ENCODE measurements around the gene TAGLN3.

TAGLN3 gene

DNA sequence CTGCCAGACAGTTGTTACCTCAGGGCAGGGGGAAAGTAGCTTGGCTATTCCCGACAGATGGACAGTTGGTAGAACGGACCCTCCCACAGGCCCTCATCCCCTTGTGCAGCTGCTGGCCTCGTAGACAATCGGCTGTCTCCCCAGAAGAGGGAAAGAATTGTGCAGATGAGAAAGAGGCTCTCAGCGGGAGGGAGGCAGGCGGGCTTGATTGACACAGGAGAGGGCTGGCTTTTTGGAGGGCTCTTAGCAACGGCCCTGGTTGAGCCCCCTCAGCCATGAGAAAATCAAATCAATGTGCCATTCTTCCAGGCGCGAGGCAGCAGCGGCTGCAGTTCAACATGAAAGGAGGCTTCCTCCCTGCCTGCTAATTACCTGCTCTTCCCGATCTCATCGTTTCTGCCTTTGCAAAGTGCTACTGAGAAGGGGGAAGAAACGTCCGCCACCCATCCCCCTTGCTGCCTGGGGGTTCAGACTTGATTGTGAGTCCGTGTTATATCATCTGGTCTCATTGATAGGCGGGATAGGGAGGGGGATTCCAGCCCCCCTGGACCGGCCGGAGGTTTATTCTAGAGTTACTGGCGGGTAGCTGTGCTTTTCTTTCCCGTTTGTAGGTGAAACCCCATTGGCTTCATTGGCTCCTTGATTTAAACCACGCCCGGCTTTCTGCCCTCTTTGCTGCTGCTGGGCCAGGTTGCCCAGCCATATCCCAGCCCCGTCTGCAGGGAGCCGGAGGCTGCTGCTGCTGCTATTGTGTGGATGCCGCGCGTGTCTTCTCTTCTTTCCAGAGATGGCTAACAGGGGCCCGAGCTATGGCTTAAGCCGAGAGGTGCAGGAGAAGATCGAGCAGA lies at the start of gene TAGLN3:
Gene TAGLN3 (plus strand): TSS at position 287 of the 848 bp plus-strand sequence. CDS start 501 bp downstream, at position 788.
- no peaks in the 10 kb centered on the region for H3K27me3 ChIP-seq (ENCODE audit: insufficient read depth, low read depth, severe bottlenecking)
- no peaks in the 10 kb centered on the region for H3K9me3 ChIP-seq (ENCODE audit: severe bottlenecking)
- peak within 1 kb of the TSS; percentile 86 for H3K4me3 ChIP-seq (ENCODE audit: low read depth, low read length)
- TF ChIP-seq, protein P1, sequence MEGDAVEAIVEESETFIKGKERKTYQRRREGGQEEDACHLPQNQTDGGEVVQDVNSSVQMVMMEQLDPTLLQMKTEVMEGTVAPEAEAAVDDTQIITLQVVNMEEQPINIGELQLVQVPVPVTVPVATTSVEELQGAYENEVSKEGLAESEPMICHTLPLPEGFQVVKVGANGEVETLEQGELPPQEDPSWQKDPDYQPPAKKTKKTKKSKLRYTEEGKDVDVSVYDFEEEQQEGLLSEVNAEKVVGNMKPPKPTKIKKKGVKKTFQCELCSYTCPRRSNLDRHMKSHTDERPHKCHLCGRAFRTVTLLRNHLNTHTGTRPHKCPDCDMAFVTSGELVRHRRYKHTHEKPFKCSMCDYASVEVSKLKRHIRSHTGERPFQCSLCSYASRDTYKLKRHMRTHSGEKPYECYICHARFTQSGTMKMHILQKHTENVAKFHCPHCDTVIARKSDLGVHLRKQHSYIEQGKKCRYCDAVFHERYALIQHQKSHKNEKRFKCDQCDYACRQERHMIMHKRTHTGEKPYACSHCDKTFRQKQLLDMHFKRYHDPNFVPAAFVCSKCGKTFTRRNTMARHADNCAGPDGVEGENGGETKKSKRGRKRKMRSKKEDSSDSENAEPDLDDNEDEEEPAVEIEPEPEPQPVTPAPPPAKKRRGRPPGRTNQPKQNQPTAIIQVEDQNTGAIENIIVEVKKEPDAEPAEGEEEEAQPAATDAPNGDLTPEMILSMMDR (IDR thresholded peaks at IDR 0.05; ENCODE audit: low read depth, low read length), result no peak
- peaks cover 33% of the 10 kb centered on the region for H3K36me3 ChIP-seq
- DNase-seq, result peak; percentile 93
- peak within 1 kb of the TSS; percentile 85 for H3K27ac ChIP-seq

DNA sequence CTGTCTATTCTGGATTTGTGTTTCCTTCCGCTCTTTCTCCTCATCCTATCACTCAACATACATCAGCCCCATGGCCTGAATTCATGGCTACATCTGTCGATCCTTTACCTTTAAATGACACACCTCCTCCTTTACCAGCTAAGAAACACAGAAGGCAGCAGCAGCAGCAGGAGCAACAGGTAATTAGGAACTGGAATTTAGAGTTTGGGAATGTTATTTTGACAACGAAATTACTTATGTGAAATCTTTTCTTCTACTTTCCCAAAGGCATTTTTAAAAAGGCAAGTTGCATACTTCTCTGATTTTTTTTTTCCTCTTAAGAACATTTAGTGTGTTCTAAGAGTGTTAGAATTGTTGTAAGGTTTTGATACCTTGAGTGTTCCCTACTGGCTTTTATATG lies 49.0 kb upstream of the TAGLN3 start:
- no peaks in the 10 kb centered on the region for H3K9me3 ChIP-seq (ENCODE audit: severe bottlenecking)
- no peaks in the 10 kb centered on the region for H3K36me3 ChIP-seq
- H3K27ac ChIP-seq, result no peak overlapping the region
- TF ChIP-seq, protein P1 (IDR thresholded peaks at IDR 0.05; ENCODE audit: low read depth, low read length), result no peak
- H3K4me3 ChIP-seq (ENCODE audit: low read depth, low read length), result no peak overlapping the region
- DNase-seq, result no peak
- no peaks in the 10 kb centered on the region for H3K27me3 ChIP-seq (ENCODE audit: insufficient read depth, low read depth, severe bottlenecking)

GRCh38 chr3:111951032-111951431 lies 47.7 kb upstream of the TAGLN3 start:
- Histone ChIP-seq H3K27ac (no peak overlapping the region), H3K27me3 (ENCODE audit: insufficient read depth, low read depth, severe bottlenecking) (no peaks in the 10 kb centered on the region), H3K4me3 (ENCODE audit: low read depth, low read length) (no peak overlapping the region), H3K9me3 (ENCODE audit: severe bottlenecking) (no peaks in the 10 kb centered on the region), H3K36me3 (no peaks in the 10 kb centered on the region)
- TF ChIP-seq, protein P1 (IDR thresholded peaks at IDR 0.05; ENCODE audit: low read depth, low read length), result no peak
- DNase-seq, result no peak

DNA sequence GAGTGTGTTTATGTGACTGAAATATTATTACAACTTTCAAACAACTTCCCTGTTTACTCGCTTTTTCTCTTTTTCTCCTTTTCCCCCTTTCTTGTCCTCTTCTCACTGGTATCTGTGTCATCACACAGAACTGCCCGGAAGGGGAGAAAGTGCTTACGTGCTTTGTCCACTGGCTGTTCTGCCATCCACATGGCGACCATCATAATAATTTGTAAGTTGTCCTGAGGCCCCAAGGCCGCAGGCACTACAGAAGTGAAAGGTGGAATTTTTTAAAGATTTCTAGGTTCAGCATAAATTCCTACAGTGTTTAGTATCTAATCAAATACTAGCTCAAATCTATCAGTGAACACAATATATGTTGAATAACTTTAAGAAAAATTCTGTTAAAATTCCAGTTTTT lies 46.6 kb upstream of the TAGLN3 start:
- no peak for DNase-seq
- Histone ChIP-seq H3K9me3 (ENCODE audit: severe bottlenecking) (no peaks in the 10 kb centered on the region), H3K4me3 (ENCODE audit: low read depth, low read length) (no peak overlapping the region), H3K27me3 (ENCODE audit: insufficient read depth, low read depth, severe bottlenecking) (no peaks in the 10 kb centered on the region), H3K36me3 (no peaks in the 10 kb centered on the region), H3K27ac (no peak overlapping the region)
- TF ChIP-seq, protein P1 (IDR thresholded peaks at IDR 0.05; ENCODE audit: low read depth, low read length), result no peak

- H3K36me3 ChIP-seq, result no peaks in the 10 kb centered on the region
- DNase-seq, result no peak
- H3K9me3 ChIP-seq (ENCODE audit: severe bottlenecking), result no peaks in the 10 kb centered on the region
- H3K27me3 ChIP-seq (ENCODE audit: insufficient read depth, low read depth, severe bottlenecking), result no peaks in the 10 kb centered on the region
- TF ChIP-seq, protein P1 (IDR thresholded peaks at IDR 0.05; ENCODE audit: low read depth, low read length), result no peak
- H3K4me3 ChIP-seq (ENCODE audit: low read depth, low read length), result no peak overlapping the region
- no peak overlapping the region for H3K27ac ChIP-seq
These were observed 45.8 kb upstream of the TAGLN3 start for GRCh38 chr3:111952866-111953450.

Measured in WERI-Rb-1 (cell line).